K562 (cell line): ENCODE measurements around the gene CD1D.

Source experiments
- NFE2L1 ChIP-seq: fragments of 450-650 bp; IDR thresholded peaks from 2 replicates; pipeline ENCODE4 v1.6.1; 2016; ENCODE audit warnings: missing genetic modification characterization, low read depth, mild to moderate bottlenecking, missing compliant biosample characterization, moderate library complexity, borderline replicate concordance
- NR2C2 ChIP-seq, 2 experiments: fragments of 200-800 bp in 1 of 2; sonication (Bioruptor generic) in 1 of 2; sonication (generic) in 1 of 2; formaldehyde crosslinking in 1 of 2; IDR thresholded peaks; 2 replicates each; pipeline versions ENCODE4 v1.6.1 to v1.8.0; 2016 to 2022; ENCODE audit warnings: mild to moderate bottlenecking in 1 of 2, missing compliant biosample characterization in 1 of 2, missing genetic modification characterization in 1 of 2, missing genetic modification reagents in 1 of 2
- RBFOX2 ChIP-seq: fragments of 200-400 bp; formaldehyde crosslinking; IDR thresholded peaks from 2 replicates; pipeline ENCODE4 v1.6.1; 2017; ENCODE audit warnings: low read depth, mild to moderate bottlenecking, low read length, moderate library complexity
- RFX5 ChIP-seq: IDR thresholded peaks from 2 replicates; pipeline ENCODE4 v1.6.1; 2011; ENCODE audit warnings: low read depth, mild to moderate bottlenecking, improper control_type of control experiment, low read length
- SETDB1 ChIP-seq: IDR thresholded peaks from one replicate; pipeline ENCODE4 v1.6.1; 2012; ENCODE audit warnings: low read length, control low read depth, inconsistent platforms
- SP2 ChIP-seq: IDR thresholded peaks from 2 replicates; pipeline ENCODE4 v1.6.1; 2011; ENCODE audit warnings: mild to moderate bottlenecking, low read depth, low read length, moderate library complexity; ENCODE audit not compliant: poor library complexity, severe bottlenecking; ENCODE audit errors: extremely low read depth
- TAF1 ChIP-seq: IDR thresholded peaks from 2 replicates; pipeline ENCODE4 v1.6.1; 2011; ENCODE audit warnings: mild to moderate bottlenecking, low read length, moderate library complexity; ENCODE audit not compliant: insufficient read depth, control insufficient read depth, severe bottlenecking; ENCODE audit errors: extremely low read depth
- ZNF398 ChIP-seq: fragments of 250-450 bp; sonication (Bioruptor Pico); IDR thresholded peaks from 2 replicates; pipeline ENCODE4 v1.8.0; 2021; ENCODE audit warnings: moderate library complexity, mild to moderate bottlenecking, inconsistent platforms

DNA sequence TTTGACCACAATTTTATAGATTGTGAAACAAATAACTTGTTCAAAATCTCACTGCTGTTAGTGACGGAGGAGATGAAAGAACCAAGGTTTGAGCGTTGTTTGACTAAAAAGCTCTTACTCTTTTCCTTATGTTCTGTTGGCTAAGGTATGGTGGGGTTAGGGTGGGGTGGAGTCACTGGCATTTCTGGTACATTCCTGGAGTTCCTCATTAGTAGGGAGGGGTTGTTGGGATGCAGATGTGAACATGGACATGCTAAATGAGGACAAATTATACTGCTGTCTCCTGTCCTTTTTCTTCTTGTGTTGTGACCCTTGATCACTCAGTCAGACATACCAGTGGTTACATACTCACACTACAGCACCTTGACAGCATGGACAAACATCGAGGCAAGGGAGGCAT, 26.2 kb upstream of the CD1D start:
- no peak for TF ChIP-seq ZNF398 (CRISPR knock-in tag)
- TF ChIP-seq SP2 = no peak
- TF ChIP-seq RBFOX2 = no peak
- no peak for TF ChIP-seq NFE2L1 (tag)
- TF ChIP-seq SETDB1 = no peak
- no peak for TF ChIP-seq TAF1
- TF ChIP-seq RFX5 = no peak
- TF ChIP-seq NR2C2 (CRISPR knock-in tag; IDR thresholded peaks at IDR 0.05) = no peak
- TF ChIP-seq NR2C2 (tag; IDR thresholded peaks at IDR 0.05) = no peak
